Stimulated activated CD8-positive, alpha-beta memory T cell treated with anti-CD3 and anti-CD28 coated beads, Interleukin-12 subunit alpha, Interleukin-12 subunit beta, amount 100 ng/mL, for 24 hours (primary cell): ENCODE data around the gene DUSP1.

ENCODE experiments used
- DNase-seq: peaks from one replicate; pipeline ENCODE4 v3.0.0-alpha.2; 2020; ENCODE audit errors: extremely low read depth

The DUSP1 gene

DNA sequence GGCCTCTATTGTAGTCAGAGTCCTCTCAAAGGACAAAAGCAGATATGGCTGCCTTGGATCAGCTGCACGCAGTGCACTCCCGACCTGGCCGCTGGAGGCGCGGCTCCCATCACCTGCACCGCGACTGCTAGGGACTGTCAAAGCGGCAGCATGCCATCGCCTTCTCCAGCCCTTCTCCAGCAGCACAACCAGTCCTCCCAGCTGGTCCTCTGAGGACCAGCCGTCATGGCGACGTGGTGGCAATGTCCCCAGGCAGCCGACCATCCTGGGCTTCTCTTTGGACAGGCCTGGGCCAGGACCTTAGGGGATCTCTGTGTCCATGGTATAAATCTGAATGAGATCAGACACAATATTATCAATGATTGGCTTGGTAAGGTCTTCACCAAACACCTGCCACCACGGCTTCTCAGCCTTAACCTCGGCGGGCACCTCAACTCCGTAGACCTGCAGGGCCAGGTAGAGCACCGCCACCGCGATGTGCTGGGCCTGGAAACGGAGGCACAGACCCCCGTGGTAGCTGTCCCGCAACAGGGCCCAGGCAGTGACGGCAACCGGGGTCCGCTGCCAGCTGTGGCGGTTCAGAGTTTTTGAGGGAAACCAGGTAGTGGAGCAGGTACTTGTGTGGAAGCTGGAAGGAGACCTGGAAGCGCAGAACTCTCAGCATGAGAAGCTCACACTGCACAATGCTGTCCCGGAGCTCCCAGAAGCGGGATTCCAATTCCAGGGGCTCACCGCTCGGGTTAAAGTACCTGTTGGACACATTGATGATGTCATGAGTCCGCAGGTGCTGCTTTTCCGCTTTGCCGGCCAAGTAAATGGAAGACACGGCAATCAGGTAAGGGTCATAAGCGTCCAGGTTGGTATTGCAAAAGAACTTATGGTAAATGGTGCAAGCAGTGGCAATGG, 8.5 kb downstream of the DUSP1 start:
- no peak for DNase-seq

DNA sequence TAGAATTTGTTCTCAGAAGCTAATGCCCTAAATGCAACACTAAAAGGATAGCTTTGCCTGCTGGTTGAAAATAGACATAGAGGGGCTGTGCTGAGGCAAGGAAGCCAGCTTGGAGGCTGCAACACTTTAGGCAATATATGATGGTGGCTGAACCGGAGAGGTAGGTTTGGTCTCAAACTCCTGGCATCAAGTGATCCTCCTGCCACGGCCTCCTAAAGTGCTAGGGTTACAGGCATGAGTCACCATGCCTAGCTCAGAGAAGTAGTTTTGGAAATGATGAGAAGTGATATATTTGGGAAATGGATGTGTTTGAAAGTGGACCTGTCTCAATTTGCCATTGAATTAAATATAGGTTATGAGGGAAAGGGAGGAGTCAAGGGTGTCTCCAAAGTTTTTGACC, 10.0 kb downstream of the DUSP1 start:
- DNase-seq, result no peak

GRCh38 chr5:172760136-172760535, 10.9 kb downstream of the DUSP1 start:
- DNase-seq, result no peak

- no peak for DNase-seq
Measured at GRCh38 chr5:172758834-172759149, 12.2 kb downstream of the DUSP1 start.

GRCh38 chr5:172758077-172758833, 12.7 kb downstream of the DUSP1 start:
- DNase-seq, result no peak

GRCh38 chr5:172757394-172758010, 13.5 kb downstream of the DUSP1 start:
- no peak for DNase-seq

DNA sequence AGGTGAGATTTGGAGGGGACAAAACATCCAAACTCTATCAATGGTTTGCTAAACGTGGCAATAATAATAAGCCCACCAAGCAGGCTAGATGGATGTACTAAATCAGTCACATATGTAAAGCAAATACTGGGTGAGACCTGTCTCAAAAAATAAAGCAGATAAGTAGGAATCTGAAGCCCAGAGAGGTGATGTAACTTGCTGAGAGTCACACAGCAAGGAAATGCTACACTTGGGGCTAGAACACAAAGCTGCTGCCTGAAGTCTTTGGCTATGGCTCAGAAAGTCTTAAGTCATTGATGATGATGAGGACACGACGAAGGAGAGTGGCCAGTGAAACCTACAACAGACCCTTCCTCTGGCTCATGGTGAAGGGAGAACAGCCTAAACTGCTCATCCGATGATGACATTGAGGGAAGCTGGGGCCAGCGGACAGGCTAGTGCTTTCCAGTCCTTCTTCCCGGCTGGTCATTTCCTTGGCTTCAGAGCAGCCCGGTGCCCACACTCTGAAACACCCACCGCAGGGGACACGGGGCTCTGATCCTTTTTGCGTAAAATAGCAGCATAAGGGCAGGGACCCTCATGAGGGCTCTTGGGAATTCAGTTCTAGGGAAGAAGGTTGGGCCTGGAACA, 14.1 kb downstream of the DUSP1 start:
- no peak for DNase-seq

GRCh38 chr5:172754596-172755356, 16.2 kb downstream of the DUSP1 start:
- DNase-seq, result no peak

GRCh38 chr5:172753101-172753500, 17.9 kb downstream of the DUSP1 start:
- DNase-seq, result no peak

DNA sequence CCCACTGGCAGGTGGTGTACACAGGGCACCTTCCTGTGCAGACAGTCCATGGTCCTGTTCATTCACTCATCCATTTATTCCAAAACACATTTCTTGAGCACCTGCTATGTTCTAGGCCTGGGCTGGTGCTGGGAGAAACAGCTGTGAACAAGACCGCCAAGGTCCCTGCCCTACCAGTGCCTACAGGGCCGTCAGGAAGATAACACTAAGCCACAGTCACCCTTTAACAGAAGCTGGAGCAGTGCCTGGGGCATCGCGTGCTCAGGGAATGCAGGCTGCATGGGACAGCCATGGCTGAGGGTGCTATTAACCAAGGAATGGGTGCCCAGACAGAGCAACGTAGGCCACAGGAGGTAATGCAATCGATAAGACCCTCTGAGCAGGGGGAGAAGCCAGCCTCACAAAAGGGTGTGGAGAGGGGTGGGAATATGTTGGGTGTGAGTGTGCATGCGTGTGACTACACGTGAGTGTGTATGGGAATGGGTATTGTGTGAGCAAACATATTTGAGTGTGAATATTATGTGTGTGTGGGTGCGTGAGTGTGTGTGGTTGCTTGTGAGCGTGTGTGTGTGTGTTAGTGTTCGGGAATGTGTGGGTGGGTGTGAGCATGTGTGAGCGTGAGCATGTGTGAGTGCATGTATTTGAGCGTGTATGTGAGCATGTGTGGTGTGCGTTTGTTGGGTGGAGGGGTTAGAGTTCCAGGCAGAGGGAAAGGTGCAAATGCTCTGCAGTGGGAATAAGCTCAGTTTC, 19.1 kb downstream of the DUSP1 start:
- DNase-seq, result no peak

DNA sequence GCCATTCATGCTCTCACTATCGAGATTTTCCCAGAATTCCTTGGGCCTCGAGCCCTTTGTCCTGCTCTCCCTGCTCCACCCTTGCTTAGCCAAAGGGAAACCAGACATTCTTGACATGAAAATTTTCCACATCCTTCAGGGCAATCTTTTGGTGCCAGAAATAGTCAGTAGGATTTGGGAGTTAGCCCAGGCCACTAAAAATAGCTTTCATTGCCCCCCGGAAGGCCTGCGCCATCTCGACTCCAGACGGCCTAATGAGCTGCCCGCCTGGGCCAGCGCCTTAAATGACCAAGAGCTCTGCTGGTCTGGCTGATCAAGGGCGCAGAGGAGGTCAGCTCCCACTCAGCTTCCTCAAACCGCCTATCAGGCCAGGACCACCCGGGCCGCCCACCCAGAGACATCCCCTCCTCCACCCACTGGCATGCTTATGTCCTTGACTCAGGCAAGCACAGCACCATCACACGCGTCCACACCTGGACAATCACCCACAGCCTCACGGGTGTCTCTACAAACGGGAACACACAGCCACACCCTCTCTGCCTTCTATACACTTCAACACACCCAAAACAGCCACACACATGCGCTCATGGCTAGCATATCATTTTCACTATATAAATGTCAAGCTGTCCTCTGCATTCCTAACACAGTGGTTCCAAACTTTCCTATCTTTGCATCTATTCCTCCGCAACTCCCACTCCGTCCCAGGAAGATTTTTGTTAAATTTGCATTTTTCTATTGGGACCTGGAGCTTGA, 20.9 kb downstream of the DUSP1 start:
- DNase-seq, result no peak

GRCh38 chr5:172749076-172749475, 21.9 kb downstream of the DUSP1 start:
- DNase-seq, result no peak

DNA sequence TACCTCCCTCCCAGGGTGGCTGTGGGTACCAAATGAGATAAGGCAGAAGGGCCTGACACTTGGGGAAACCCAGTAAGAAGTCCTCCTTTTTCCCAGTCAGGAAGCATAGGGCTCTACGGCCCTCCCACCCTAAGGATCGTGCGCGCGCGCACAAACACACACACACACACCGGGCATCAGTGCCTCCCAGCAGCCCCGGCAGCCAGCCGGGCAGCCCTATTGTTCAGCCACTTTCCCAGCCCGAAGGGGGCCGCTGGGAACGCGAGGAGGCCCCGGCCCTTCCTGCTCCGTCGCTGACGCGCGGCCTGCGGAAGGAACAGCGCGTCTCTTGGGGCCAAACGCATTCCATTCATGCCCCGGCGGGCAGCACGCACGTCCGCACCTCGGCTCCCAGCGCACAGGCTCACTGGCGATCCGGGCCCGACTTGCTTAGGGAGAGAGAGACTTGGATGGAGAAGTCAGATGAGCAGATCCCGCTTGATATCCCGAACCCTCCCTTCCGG, 22.6 kb downstream of the DUSP1 start:
- no peak for DNase-seq

GRCh38 chr5:172747471-172747870, 23.5 kb downstream of the DUSP1 start:
- no peak for DNase-seq

- no peak for DNase-seq
Measured at GRCh38 chr5:172746725-172747124, 24.3 kb downstream of the DUSP1 start.

- no peak for DNase-seq
Measured at GRCh38 chr5:172745838-172746237, 25.2 kb downstream of the DUSP1 start.

- DNase-seq, result no peak
Measured at GRCh38 chr5:172745406-172745805, 25.6 kb downstream of the DUSP1 start.

- DNase-seq, result no peak
Measured at GRCh38 chr5:172744123-172745104, 26.6 kb downstream of the DUSP1 start.
